ENCODE results near the gene MARCHF11. TPM values are rescaled to one million over a fixed set of nuclear protein-coding genes. Genes with fewer than 3 reads are reported as not detected.

The MARCHF11 gene
- total RNA-seq (2022; extraction: Qiagen RNA extraction; ENCODE audit: low read depth) = not detected in 5 replicates

GRCh38 chr5:16179511-16179935 is at the start of gene MARCHF11:
MARCHF11 (minus strand) TSS chr5:16179791; CDS start chr5:16179575, 216 bp downstream.

